Vagina (tissue), 2 donors: ENCODE measurements around the gene BSG. TPM values are rescaled to one million over a fixed set of nuclear protein-coding genes. Genes with fewer than 3 reads are reported as not detected.

Source experiments
- DNase-seq, 2 donors: peaks; one replicate each; pipeline ENCODE4 v3.0.0-alpha.2; 2017; ENCODE audit errors: extremely low spot score in 2 of 2
- H3K27ac ChIP-seq: fragments of 200-600 bp; sonication (generic); one replicate; pipeline ENCODE4 v1.5.1; 2019
- H3K27me3 ChIP-seq: fragments of 200-600 bp; sonication (generic); one replicate; pipeline ENCODE4 v1.5.1; 2019
- H3K36me3 ChIP-seq, 2 donors: fragments of 200-600 bp; sonication (generic); one replicate each; pipeline ENCODE4 v1.5.1; 2017 to 2019
- H3K4me1 ChIP-seq: fragments of 200-600 bp; sonication (generic); one replicate; pipeline ENCODE4 v1.5.1; 2019
- H3K4me3 ChIP-seq, 2 donors: fragments of 200-600 bp; sonication (generic); 1 replicate in 1 of 2; 2 replicates in 1 of 2; pipeline ENCODE4 v1.5.1; 2016 to 2019
- H3K9me3 ChIP-seq: fragments of 200-600 bp; sonication (generic); one replicate; pipeline ENCODE4 v1.5.1; 2019
- POLR2A ChIP-seq, 2 donors: fragments of 450-650 bp; IDR thresholded peaks; one replicate each; pipeline ENCODE4 v1.6.1; 2017; ENCODE audit warnings: antibody characterized with exemption in 2 of 2, mild to moderate bottlenecking in 2 of 2, moderate library complexity in 2 of 2
- POLR2AphosphoS5 ChIP-seq, 2 donors: sonication (generic); formaldehyde crosslinking; IDR thresholded peaks; one replicate each; pipeline ENCODE4 v1.9.0; 2017; ENCODE audit warnings: antibody characterized with exemption in 2 of 2, mild to moderate bottlenecking in 2 of 2, low read depth in 1 of 2; ENCODE audit not compliant: insufficient read depth in 1 of 2
- intact Hi-C: fragments of 100-400 bp; cut with DNase I; formaldehyde crosslinking; loops from one replicate; pipeline ENCODE4 v1.15.1; 2023
- total RNA-seq: library from RNA; depleted of rRNA; stranded (reverse); fragments of >200 nt; gene quantifications from one replicate; pipeline ENCODE4 v1.2.3, GENCODE V29; 2016
- TF ChIP-seq, protein P1 (sequence below), 3 experiments: fragments of 450-650 bp in 2 of 3; fragments of 200-600 bp in 1 of 3; sonication (generic) in 1 of 3; IDR thresholded peaks; one replicate each; pipeline ENCODE4 v1.5.1; 2017 to 2019; ENCODE audit warnings: antibody characterized with exemption in 3 of 3, mild to moderate bottlenecking in 2 of 3, moderate library complexity in 2 of 3

BSG gene
- total RNA-seq, 1 donor from 2014 or later: 231 TPM

DNA sequence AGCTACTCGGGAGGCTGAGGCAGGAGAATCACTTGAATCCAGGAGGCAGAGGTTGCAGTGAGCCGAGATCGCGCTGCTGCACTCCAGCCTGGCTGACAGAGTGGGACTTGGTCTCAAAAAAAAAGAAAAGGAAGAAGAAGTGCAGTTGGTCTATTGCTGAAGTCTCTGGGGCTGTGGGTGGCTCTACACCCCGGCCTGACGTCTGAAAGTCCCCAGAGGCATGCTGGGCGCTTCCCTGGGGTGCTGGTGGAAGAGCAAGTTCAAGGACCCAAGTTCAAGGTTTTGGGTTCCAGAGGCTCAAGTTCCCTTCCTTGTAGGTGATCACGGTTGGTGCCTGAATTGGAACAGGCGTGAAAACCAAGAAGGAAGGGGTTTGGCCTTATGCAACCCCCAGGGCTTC is 21.1 kb downstream of the BSG start:
- Histone ChIP-seq H3K4me3 (no peak overlapping the region), H3K27ac (no peak overlapping the region), H3K9me3 (no peaks in the 10 kb centered on the region), H3K27me3 (peaks cover 20% of the 10 kb centered on the region), H3K36me3 (no peaks in the 10 kb centered on the region), H3K4me1 (peaks cover 10% of the 10 kb centered on the region)
- TF ChIP-seq POLR2AphosphoS5 (IDR thresholded peaks at IDR 0.05; ENCODE audit: insufficient read depth in 1 of 2, low read depth in 1 of 2) (no peak), POLR2A (IDR thresholded peaks at IDR 0.05) (no peak)
- TF ChIP-seq, protein P1, sequence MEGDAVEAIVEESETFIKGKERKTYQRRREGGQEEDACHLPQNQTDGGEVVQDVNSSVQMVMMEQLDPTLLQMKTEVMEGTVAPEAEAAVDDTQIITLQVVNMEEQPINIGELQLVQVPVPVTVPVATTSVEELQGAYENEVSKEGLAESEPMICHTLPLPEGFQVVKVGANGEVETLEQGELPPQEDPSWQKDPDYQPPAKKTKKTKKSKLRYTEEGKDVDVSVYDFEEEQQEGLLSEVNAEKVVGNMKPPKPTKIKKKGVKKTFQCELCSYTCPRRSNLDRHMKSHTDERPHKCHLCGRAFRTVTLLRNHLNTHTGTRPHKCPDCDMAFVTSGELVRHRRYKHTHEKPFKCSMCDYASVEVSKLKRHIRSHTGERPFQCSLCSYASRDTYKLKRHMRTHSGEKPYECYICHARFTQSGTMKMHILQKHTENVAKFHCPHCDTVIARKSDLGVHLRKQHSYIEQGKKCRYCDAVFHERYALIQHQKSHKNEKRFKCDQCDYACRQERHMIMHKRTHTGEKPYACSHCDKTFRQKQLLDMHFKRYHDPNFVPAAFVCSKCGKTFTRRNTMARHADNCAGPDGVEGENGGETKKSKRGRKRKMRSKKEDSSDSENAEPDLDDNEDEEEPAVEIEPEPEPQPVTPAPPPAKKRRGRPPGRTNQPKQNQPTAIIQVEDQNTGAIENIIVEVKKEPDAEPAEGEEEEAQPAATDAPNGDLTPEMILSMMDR (IDR thresholded peaks at IDR 0.05): no peak
- DNase-seq: no peak
- intact Hi-C loops: no loop called here

DNA sequence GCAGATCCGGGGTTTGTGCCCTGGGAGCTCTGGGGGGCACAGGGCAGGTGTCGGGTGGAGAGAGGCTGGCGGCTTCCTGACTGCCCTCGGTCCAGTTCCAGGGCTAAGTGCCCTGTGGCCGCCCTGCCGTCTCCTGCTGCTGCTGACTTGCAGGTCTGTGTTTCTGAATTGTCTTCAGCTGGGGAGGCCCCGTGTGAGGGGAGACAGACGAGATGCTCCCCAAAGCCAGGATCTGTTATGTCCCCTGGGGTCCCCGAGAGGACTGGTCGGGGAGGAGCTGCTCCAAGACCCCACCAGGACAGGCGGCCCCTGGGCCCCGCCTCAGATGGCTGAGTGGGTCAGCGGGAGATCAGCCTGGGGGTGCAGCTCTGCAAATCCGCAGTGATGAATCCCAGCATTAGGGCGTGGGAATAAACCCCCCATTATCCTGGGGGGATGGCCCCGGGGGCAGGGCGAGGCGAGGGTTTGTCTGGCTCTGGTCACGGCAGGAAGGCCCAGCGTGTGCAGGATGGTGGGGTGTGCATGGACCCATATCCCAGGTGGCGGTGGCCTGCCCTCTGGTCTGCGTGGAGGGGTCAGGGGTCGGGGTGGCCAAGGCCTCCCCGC is 22.0 kb downstream of the BSG start:
- Histone ChIP-seq H3K27me3 (peaks cover 11% of the 10 kb centered on the region), H3K4me3 (no peak overlapping the region), H3K27ac (no peak overlapping the region), H3K4me1 (peaks cover 1% of the 10 kb centered on the region), H3K9me3 (no peaks in the 10 kb centered on the region), H3K36me3 (no peaks in the 10 kb centered on the region)
- no peak for DNase-seq
- intact Hi-C loops: no loop called here
- TF ChIP-seq POLR2AphosphoS5 (IDR thresholded peaks at IDR 0.05; ENCODE audit: insufficient read depth in 1 of 2, low read depth in 1 of 2): no peak
- TF ChIP-seq POLR2A (IDR thresholded peaks at IDR 0.05): no peak
- TF ChIP-seq, protein P1 (IDR thresholded peaks at IDR 0.05): no peak

DNA sequence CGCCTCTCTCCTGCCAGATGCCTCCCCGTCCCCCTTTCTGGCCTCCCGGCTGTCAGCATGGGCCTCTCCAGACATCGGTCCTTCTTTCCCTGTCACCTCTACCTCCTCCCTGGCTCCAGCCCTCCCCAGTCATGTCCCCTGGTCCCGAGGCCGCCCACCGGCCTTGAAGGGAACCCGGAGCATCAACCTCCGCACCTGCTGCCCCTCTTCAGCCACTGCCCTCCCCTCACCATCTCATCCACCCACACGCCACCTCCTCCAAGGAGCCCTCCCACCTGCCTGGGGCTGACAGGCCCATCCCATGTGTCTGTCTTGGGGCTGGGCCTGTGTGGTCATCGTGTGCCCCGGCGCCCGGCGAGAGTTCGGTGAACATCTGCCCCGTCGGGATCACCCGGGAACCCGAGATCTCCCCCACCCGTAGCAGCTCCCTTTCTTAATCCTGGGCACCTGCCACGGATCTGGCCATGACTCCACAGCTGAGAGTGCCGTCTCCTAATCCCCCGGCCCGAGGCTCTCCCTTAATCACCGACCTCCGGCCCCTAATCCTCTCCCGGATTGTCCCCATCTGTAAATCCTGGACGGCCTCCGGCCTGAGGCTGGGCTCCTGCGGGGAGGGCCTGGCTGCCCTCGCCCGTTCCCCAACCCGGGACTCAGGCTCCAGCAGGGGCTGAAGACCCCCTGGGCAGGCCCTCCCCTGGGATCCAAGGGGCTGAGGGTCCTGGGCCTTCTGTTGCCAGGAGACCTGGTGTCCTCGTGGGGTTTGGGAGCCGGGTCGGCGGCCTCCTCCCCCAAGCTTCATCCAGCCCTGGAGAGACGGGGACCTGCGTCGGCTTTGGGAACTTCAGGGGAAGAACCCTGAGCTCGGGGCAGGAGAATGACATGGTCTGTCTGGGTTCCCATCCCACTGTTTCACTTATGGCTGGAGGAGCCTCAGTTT is 23.2 kb downstream of the BSG start:
- no peaks in the 10 kb centered on the region for H3K36me3 ChIP-seq
- peaks cover 7% of the 10 kb centered on the region for H3K27me3 ChIP-seq

DNA sequence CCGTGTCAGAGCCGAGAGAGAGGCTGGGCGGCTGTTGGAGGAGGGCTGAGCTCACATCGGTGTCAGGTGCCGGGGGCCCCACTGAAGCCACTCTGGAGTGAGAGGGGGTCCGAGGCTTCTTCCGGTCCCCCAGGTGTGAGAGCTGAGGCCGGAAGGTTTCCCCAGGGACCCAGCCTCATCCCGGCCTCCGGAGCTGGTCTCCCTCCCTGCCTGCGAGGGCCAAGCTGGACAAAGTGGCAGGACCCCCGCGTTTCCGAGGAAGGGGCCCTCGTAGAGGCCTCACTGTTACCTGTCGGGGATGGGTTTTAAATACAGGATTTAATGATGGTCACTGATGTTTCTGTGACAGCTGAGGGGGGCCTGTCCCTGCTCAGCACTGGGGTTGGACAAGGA is 23.9 kb downstream of the BSG start:
- Histone ChIP-seq H3K27ac (no peak overlapping the region), H3K27me3 (peaks cover 3% of the 10 kb centered on the region)

More for the DNA sequence above, 23.2 kb downstream of the BSG start:
- no peaks in the 10 kb centered on the region for H3K4me1 ChIP-seq
- H3K27ac ChIP-seq: no peak overlapping the region
- no peak overlapping the region for H3K4me3 ChIP-seq
- intact Hi-C loops: no loop called here
- TF ChIP-seq, protein P1 (IDR thresholded peaks at IDR 0.05): no peak
- TF ChIP-seq POLR2AphosphoS5 (IDR thresholded peaks at IDR 0.05; ENCODE audit: insufficient read depth in 1 of 2, low read depth in 1 of 2) (no peak), POLR2A (IDR thresholded peaks at IDR 0.05) (no peak)
- no peak for DNase-seq
- no peaks in the 10 kb centered on the region for H3K9me3 ChIP-seq

DNA sequence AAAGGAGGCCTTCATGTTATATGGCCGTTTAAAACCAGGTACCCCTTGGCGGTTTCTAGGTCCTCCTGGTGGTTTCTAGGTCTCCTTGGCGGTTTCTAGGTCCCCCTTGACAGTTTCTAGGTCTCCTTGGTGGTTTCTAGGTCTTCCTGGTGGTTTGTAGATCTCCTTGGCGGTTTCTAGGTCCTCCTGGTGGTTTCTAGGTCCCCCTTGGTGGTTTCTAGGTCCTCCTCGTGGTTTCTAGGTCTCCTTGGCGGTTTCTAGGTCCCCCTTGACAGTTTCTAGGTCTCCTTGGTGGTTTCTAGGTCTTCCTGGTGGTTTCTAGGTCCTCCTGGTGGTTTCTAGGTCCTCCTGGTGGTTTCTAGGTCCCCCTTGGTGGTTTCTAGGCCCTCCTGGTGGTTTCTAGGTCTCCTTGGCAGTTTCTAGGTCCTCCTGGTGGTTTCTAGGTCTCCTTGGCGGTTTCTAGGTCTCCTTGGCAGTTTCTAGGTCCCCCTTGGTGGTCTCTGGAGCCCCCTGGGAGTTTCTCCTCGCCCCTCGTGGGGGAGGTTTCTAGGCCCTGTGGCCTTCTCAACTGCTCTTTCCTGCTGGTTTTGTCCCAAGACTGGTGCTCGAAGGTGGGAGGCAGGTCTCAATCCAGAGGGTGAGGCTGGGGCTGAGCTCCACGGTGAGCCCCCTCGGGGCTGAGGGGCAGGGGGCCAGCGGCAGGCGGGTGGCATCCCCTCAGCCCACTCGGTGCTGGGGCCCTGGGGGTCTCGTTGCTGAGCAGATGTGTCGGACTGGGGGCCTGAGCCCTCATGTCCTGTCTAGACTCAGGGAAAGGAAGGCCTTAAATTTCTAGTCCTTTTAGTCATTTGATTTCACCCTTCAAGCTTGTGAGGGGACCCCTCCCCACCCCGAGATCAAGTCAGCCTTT is 25.3 kb downstream of the BSG start:
- DNase-seq: no peak
- no peaks in the 10 kb centered on the region for H3K27me3 ChIP-seq
- no peak overlapping the region for H3K4me3 ChIP-seq

More for the DNA sequence above, 23.9 kb downstream of the BSG start:
- intact Hi-C loops: no loop called here
- Histone ChIP-seq H3K4me1 (no peaks in the 10 kb centered on the region), H3K36me3 (no peaks in the 10 kb centered on the region), H3K4me3 (no peak overlapping the region), H3K9me3 (no peaks in the 10 kb centered on the region)
- no peak for TF ChIP-seq POLR2A (IDR thresholded peaks at IDR 0.05)
- DNase-seq: no peak

More for the DNA sequence above, 25.3 kb downstream of the BSG start:
- no peaks in the 10 kb centered on the region for H3K4me1 ChIP-seq
- no peak overlapping the region for H3K27ac ChIP-seq
- TF ChIP-seq POLR2A (IDR thresholded peaks at IDR 0.05): no peak
- no peaks in the 10 kb centered on the region for H3K9me3 ChIP-seq
- no peaks in the 10 kb centered on the region for H3K36me3 ChIP-seq
- intact Hi-C loops: no loop called here
